GM21619 (cell line): ENCODE measurements around the gene PNPLA7.
"Not testable (repeated sequence)": the region's sequence is repeated elsewhere in the genome, so short reads cannot be mapped to it uniquely, and the experiment has no call there.

Source experiments
- ATAC-seq: cut with Tn5 transposase; IDR thresholded peaks from one replicate; pipeline ENCODE4 v1.9.1; 2021; ENCODE audit not compliant: unreplicated experiment

Gene PNPLA7

DNA sequence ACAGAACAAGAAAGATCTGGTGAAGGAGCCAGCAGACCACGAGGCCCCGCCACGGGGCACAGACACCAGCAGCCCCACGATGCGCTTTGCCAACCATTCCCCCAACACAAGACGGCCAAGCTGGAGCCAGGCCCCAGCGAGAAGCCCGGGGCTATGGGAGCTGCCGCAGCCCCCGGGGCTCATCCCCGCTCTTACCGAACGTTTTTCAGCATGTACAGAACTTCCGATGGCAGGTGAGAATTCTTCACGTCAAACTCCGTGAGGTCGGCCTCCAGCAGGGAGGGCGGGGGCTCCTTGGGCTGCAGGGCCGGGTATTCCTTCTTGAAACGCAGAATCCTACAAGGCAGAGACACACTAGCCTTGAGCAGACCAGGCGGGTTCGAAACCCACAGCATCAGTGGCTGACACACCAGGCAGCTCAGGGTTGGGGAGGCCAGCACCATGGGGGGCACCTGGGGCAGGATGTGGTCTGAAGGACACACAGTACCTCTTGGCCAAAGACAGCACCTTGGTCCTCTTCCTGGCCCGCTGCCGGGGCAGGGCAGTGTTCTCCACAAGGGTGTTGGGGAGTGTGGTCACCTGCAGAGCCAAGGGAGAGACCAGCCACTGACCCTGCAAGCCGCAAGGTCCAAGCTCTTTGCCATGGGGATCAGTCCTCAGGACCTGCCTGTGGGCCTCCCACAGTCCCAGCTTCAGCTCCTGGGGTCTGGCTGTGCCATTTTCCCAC is 6.8 kb downstream of the PNPLA7 start:
- no peak for ATAC-seq

DNA sequence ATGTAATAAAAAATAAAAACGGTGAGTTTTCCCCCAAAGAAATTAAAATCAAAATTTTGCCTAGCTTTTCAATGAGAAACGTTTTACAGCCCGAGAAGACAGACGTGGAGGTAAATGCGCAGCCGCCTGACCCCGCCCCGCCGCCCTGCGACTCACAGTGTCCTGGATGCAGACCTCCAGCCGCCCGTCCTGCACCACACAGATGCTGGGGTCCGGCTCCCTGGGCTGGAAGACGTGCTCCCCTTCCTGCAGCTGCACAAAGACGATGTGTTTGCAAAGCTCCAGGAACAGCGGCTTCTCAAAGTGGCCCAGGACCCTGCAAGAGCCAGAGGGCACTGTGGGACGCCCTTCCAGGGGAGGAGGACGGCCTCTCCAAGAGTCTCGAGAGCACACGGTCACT is 7.7 kb downstream of the PNPLA7 start:
- no peak for ATAC-seq

DNA sequence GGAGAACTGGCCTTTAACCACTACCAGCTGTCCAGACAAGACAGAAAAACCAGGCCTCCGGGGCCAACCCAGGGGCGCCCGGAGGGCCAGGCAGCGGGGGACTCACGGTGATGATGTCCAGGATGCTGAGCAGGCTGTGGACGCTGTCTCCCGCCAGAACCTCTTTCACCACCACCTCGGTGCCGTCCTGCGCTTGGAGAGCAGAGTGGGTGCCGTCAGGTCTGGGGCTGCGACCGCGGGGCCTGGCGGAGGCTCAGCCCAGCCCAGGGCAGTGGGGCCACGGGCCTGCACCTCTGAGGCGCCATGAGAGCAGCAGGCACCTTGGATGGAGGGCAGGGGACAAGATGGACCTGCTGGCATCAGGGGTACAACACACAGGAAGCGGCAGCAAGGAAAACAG is 9.7 kb downstream of the PNPLA7 start:
- no peak for ATAC-seq

DNA sequence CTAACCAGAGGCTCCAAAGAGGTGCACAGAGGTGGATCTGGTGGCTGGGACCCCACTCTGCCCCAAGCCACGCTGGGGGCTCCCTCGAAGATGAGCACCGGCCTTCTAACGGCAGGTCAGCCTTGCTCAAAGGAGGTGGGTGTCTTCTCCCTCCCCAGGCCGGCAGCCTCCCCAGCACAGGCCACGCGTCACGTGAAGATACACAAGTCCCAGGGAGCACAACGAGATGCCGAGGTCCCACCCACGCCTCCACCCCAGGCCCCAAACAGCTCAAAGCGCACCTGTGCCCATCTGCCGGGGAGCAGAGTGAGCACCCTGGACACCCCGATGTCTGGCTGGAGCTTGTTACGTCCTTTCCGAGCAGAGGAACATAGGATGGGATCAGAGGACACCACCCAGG is 12.1 kb downstream of the PNPLA7 start:
- no peak for ATAC-seq

DNA sequence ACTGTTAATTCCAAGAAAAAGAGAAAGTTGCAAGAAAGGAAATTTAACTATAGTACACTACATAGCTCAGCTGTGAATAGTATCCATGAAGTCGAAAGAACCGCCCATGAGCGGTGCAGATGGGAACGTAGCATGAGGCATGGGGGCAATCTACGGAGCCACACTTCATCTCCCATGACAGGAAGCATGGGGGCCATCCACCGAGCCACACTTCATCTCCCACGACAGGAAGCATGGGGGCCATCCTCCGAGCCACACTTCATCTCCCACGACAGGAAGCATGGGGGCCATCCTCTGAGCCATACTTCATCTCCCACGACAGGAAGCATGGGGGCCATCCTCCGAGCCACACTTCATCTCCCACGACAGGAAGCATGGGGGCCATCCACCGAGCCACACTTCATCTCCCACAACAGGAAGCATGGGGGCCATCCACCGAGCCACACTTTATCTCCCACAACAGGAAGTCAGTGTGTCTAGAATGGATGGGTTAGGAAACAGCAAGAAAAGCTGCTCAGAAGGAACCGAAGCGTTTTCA is 13.5 kb downstream of the PNPLA7 start:
- not testable (repeated sequence) for ATAC-seq

DNA sequence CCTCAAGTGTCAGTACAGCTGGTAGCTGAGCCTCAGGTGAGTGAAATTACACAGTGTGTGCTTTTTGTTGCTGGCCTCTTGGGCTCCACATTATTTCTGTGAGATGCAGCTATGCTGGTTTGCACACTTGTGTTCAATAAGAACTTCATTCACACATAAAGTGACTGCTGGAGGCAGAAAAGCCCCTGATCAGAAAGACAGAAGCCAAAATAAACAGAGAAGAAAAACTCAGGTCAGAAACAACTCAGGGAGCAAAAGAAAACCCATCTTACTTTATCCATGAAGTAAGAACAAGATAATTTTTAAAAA is 15.1 kb downstream of the PNPLA7 start:
- no peak for ATAC-seq

DNA sequence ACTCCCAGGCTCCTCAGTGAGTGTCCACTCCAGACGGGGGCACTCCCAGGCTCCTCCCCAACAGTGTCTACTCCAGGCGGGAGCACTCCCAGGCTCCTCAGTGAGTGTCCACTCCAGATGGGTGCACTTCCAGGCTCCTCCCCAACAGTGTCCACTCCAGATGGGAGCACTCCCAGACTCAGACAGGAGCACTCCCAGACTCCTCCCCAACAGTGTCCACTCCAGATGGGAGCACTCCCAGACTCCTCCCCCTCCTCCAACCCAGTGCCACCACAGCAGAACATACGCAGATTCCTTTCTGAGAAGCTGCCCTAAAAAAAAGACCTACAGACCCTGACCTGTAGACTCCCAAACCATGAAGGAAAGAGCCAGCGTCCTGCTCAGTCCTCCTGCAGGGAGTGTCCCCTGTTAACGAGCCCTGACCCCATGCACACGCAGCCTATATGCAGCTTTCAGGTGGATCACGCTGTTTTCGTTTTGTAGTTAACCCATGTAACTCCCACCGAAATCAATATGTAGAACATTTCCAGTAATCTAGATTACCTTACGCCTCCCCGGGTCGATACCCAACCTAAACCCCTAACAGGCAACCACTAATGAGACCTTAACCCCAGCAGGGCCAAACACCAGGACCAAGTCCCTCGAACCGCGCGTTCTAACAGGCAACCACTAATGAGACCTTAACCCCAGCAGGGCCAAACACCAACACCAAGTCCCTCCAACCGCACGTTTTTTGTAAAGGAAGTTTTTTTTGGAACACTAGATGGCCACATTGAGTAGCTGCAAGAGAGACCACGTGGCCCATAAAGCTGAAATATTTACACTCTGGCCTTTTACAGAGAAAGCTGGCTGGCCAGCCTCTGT is 15.7 kb downstream of the PNPLA7 start:
- no peak for ATAC-seq

DNA sequence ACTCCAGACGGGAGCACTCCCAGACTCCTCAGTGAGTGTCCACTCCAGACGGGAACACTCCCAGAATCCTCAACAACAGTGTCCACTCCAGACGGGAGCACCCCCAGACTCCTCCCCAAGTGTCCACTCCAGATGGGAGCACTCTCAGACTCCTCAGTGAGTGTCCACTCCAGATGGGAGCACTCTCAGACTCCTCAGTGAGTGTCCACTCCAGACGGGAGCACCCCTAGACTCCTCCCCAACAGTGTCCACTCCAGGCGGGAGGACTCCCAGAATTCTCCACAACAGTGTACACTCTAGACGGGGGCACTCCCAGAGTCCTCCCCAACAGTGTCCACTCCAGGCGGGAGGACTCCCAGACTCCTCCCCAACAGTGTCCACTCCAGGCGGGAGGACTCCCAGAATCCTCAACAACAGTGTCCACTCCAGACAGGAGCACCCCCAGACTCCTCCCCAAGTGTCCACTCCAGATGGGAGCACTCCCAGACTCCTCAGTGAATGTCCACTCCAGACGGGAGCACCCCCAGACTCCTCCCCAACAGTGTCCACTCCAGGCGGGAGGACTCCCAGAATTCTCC is 17.2 kb downstream of the PNPLA7 start:
- not testable (repeated sequence) for ATAC-seq

DNA sequence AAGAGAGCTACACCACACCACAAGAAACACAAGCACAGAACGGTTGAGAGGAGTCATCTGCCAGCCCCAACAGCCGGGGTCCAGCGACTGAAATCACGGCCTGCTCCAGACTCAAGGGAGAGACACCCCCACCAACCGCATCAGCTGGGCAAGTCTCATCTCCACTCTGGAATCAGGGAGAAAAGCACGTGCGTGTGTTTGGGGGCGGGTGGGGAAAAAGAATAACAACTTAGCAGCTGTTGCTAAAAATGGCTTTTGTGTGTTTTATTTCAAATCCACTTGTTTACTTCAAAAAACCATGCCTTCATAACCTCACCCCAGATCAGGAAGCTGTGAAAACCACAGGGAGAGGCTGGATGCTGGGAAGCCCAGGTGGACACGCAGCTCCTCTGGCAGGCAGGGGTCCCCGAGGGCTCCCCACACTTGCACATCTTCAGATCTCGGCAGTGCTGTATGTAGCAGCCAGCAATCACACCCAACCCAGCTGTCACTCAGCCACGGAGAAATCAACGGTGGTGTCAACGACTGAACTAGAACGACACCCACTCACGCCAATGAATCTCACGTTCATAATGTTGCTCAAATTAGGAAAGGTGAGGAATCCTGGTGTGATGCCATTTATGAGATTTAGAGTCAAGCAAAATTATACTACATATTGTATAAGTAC is 19.0 kb downstream of the PNPLA7 start:
- no peak for ATAC-seq

DNA sequence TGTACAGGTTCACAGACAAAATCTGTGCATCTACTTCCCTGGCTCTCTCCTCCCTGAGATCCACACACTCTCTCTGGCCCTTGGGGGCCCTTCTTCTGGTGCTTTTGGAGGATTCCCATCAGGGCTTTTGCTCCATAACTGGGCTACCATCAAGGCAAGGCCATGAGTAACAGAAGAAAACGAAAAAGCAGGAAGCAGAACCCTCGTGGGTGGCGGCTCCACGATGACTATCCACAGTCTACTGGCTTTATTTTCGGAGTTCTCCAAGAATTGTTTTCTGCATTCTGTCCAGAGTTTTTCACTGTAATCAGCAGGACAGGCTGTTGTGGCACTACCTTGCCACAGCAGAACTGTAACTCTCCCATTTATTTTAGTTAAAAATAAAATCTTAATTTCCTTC is 19.9 kb downstream of the PNPLA7 start:
- ATAC-seq: no peak

DNA sequence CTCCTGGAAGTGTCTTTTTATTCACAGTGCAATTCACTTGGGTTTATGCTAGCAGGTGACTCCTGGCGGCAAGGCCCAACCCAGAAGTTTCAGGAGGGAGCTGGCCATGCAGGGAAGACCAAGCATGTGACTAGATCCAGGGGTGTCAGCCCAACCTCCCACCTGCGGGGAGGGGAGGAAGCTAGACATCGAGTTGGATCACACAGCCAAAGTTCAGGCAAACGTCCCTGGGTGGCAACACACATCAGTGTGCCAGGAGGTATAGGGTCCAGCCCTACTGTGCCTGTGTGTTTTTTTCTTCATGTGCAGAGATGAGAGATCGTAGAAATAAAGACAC is 25.3 kb downstream of the PNPLA7 start:
- no peak for ATAC-seq

DNA sequence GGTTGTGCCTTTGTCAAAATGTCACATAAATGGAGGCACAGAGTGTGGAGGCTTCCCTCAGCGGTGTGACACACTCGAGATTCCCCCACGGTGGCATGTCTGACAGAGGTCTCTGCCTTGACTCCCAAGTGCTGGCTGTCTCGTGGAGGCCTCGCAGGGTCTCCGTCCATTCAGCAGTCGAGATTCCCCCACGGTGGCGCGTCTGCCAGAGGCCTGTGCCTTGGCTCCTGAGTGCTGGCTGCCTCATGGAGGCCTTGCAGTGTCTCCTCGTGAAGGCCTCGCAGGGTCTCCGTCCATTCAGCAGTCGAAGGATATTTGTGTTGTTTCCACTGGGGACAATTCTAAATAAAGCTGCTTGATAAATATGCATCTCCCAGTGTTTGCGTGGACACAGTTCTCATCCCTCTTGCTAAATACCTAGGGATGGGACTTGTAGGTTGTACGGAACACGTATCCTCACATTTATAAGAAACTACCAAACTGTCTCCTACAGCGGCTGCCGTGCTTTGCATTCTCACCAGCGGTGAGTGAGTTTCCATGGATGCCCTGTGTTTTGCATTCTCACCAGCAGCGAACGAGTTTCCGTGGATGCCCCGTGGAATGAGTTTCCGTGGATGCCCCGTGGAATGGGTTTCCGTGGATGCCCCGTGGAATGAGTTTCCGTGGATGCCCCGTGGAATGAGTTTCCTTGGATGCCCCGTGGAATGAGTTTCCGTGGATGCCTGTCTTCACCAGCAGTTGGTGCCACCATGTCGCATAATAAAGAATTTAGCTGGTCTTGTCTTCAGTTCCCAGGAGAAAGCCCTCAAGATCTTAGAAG is 25.8 kb downstream of the PNPLA7 start:
- ATAC-seq: no peak

DNA sequence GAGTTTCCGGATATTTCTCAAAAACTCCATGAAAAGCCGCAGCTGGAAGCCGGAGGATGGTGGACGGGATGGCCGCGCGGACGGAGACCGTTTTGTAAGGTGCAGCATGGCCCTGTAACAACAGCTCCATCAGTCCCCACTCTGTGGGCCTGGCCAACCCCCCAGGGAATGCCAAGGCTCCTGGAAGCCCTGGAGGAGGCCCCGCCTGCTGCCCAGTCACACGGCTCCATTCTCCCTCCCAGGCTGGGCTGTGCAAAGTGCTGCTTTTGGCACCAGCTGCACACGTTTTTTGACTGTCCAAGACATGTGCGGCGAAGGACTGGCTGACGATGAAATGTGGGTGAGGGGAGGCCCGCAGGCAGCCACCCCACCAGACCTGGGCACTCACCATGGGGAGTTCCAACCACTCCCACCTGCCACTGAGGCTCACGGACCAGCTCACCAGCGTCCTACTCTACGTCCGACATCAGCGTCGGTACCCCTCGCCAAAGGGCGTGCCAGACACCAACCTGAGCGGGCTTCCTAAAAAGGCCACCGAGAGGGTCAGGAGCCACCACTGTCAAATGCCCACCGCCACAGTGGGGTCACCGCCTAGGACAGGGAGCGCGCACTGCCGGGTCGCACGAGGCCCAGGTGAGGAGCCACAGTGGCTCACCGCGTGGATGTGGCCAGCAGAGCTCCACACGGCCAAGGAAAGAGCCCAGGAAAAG is 27.3 kb downstream of the PNPLA7 start:
- ATAC-seq: no peak

DNA sequence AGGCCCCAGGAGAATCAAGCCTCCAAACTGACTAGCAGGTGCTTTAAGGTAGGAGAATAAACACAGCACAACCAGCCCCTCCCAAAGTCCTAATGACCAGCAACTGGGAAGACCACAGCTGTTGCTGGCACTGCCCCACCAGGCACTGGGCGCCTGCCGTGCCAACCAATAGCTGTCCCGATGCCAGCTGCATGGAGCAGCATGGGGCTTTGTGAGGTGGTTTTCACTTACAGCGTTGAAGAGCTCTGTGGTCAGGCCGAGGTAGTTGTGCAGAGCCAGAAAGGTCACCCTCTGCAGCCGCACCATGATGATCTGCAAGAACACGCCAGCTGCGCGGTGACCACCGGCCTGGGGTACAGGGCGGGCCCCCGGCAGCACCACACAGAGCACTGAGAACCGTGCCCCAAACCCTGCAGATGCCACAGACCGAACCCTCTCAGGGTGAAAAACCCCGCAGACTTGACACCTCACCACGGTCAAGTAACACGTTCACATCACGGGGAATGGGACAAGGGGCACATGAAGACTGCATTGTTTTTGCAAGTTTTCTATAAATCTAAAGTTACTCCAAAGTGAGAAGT is 28.7 kb downstream of the PNPLA7 start:
- no peak for ATAC-seq

DNA sequence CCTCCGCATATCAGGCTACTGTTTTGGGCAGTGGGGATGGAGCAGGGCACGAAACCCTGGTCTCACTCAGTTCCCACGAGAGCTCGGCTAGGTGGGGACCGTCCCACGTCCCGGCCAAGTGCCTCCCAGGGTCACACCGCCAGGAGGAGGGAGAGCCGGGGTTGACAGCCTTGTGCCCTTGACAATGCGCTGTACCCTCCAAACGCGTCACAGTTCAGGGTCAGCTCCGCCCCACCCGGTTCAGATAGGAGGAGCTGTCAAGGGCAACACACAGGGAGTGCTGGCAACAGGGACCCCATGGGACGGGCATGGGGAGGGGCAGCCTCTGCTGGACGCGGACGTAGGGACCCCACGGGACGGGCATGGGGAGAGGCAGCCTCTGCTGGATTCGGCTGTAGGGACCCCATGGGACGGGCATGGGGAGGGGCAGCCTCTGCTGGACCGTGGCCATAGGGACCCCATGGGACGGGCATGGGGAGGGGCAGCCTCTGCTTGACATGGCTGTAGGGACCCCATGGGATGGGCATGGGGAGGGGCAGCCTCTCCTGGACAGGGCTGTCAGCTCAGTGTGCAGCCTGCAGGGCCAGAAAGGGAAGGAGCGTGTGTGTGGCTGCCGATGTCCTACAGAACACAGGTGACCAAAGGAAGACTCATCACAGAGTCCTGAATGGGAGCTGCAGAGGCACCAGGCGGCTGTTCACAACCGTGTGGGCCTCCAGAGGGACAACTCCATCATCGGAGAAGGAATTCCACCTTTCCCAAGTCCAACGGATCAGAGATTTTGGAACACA is 29.4 kb downstream of the PNPLA7 start:
- ATAC-seq: no peak

DNA sequence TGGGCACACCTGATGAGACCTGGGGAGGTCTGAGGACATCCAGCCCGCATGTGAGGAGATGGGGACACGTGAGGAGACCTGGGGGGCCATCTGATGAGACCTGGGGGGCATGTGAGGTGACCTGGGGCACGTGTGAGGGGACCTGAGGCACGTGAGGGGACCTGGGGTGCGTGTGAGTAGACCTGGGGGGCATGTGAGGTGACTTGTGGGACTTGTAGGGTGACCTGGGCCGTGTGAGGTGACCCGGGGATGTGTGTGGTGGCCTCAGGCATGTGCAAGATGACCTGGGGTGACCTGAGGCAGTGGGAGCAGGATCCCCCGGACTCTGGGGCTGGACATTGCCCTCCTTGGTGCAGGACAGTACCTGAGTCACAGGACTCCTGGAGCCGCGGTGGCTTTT is 30.6 kb downstream of the PNPLA7 start:
- no peak for ATAC-seq

DNA sequence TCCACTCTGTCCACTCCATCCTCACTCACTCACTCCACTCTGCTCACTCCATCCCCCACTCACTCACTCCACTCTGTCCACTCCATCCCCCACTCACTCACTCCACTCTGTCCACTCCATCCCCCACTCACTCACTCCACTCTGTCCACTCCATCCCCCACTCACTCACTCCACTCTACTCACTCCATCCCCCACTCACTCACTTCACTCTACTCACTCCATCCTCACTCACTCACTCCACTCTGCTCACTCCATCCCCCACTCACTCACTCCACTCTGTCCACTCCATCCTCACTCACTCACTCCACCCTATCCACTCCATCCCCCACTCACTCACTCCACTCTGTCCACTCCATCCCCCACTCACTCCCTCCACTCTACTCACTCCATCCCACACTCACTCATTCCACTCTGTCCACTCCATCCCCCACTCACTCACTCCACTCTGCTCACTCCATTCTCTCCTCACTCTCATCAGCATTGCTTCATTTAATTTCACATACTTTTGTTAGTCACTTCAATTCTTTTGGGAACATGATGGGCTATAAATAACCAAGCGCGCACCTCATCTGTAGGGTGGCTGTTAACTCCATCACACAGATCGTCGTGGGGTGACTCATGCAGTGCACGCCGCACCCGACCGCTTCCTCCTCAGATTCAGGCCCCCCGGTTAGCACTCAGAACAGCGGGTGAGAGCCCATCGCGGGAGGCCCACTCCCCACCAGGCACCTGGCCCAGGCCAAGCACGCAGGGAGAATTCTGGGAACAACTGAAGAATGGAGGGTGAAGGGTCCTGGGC is 31.3 kb downstream of the PNPLA7 start:
- ATAC-seq: not testable (repeated sequence)
